Measurements from ENCODE around the gene CALCOCO1. TPM values are rescaled to one million over a fixed set of nuclear protein-coding genes. Genes with fewer than 3 reads are reported as not detected.

The CALCOCO1 gene
- polyA plus RNA-seq, 1 donor from 2014 or later, result 169 TPM

- Histone ChIP-seq H3K36me3 (ENCODE audit: insufficient read depth, low read length) (no peaks in the 10 kb centered on the region), H4K20me1 (ENCODE audit: insufficient read depth) (no peaks in the 10 kb centered on the region), H3F3A (ENCODE audit: insufficient read depth, low read length, poor library complexity, severe bottlenecking) (no peaks in the 10 kb centered on the region), H3K9ac (ENCODE audit: low read length) (peak overlapping the region; percentile 61), H2AFZ (ENCODE audit: low read depth, low read length) (no peak overlapping the region), H3K9me2 (ENCODE audit: insufficient read depth, low read length) (no peaks in the 10 kb centered on the region), H3K79me2 (replicated peaks; ENCODE audit: insufficient read depth, low read length) (no peaks in the 10 kb centered on the region), H3K27me3 (ENCODE audit: insufficient read depth, low read depth, low read length) (no peaks in the 10 kb centered on the region), H3K4me3 (ENCODE audit: low read length) (peak overlapping the region; percentile 54), H3K9me3 (ENCODE audit: low read length) (no peaks in the 10 kb centered on the region), H3K4me2 (ENCODE audit: low read length) (no peak overlapping the region), H3K27ac (ENCODE audit: low read length) (peak overlapping the region; percentile 87)
- TF ChIP-seq POLR2AphosphoS5 (IDR thresholded peaks at IDR 0.05), result no peak
- no peak for TF ChIP-seq EZH2 (IDR thresholded peaks at IDR 0.05; ENCODE audit: borderline replicate concordance, insufficient read depth, low read length, poor library complexity, severe bottlenecking)
- TF ChIP-seq TAF1 (IDR thresholded peaks at IDR 0.05; ENCODE audit: low read depth), result no peak
- TF ChIP-seq CTCF (IDR thresholded peaks at IDR 0.05; ENCODE audit: poor library complexity, severe bottlenecking), result no peak
- no peak for TF ChIP-seq EP300 (conservative IDR thresholded peaks at IDR 0.05; ENCODE audit: poor library complexity, severe bottlenecking)
- no peak for TF ChIP-seq RAD21 (conservative IDR thresholded peaks at IDR 0.05)
- TF ChIP-seq SMC3 (conservative IDR thresholded peaks at IDR 0.05; ENCODE audit: poor library complexity), result no peak
- TF ChIP-seq MXI1 (conservative IDR thresholded peaks at IDR 0.05; ENCODE audit: poor library complexity, severe bottlenecking), result no peak
- TF ChIP-seq, protein P1, sequence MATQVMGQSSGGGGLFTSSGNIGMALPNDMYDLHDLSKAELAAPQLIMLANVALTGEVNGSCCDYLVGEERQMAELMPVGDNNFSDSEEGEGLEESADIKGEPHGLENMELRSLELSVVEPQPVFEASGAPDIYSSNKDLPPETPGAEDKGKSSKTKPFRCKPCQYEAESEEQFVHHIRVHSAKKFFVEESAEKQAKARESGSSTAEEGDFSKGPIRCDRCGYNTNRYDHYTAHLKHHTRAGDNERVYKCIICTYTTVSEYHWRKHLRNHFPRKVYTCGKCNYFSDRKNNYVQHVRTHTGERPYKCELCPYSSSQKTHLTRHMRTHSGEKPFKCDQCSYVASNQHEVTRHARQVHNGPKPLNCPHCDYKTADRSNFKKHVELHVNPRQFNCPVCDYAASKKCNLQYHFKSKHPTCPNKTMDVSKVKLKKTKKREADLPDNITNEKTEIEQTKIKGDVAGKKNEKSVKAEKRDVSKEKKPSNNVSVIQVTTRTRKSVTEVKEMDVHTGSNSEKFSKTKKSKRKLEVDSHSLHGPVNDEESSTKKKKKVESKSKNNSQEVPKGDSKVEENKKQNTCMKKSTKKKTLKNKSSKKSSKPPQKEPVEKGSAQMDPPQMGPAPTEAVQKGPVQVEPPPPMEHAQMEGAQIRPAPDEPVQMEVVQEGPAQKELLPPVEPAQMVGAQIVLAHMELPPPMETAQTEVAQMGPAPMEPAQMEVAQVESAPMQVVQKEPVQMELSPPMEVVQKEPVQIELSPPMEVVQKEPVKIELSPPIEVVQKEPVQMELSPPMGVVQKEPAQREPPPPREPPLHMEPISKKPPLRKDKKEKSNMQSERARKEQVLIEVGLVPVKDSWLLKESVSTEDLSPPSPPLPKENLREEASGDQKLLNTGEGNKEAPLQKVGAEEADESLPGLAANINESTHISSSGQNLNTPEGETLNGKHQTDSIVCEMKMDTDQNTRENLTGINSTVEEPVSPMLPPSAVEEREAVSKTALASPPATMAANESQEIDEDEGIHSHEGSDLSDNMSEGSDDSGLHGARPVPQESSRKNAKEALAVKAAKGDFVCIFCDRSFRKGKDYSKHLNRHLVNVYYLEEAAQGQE (IDR thresholded peaks at IDR 0.05; ENCODE audit: borderline replicate concordance), result no peak
These were observed 32.5 kb downstream of the CALCOCO1 start for GRCh38 chr12:53694756-53695151.

DNA sequence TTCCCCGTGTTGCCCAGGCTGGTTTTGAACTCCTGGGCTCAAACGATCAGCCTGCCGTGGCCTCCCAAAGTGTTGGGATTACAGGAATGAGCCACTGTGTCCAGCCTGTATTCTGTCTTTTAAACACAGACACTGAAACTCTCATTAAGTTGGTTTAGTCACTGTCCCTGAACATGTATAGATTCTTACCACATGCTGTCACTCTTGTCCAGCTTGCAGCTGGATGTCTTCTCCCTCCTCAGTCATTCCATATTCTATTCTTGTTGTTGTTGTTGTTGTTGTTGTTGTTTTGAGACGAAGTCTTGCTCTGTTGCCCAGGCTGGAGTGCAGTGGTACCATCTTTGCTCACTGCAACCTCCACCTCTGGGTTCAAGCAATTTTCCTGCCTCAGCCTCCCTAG, 39.1 kb downstream of the CALCOCO1 start:
- no peak overlapping the region for H3K9ac ChIP-seq (ENCODE audit: low read length)

More for the DNA sequence above, 39.1 kb downstream of the CALCOCO1 start:
- Histone ChIP-seq H3K4me3 (ENCODE audit: low read length) (no peak overlapping the region), H3K9me3 (ENCODE audit: low read length) (no peaks in the 10 kb centered on the region), H3K4me2 (ENCODE audit: low read length) (no peak overlapping the region), H3K27me3 (ENCODE audit: insufficient read depth, low read depth, low read length) (no peaks in the 10 kb centered on the region), H3K27ac (ENCODE audit: low read length) (no peak overlapping the region), H3F3A (ENCODE audit: insufficient read depth, low read length, poor library complexity, severe bottlenecking) (no peaks in the 10 kb centered on the region), H4K20me1 (ENCODE audit: insufficient read depth) (no peaks in the 10 kb centered on the region), H3K36me3 (ENCODE audit: insufficient read depth, low read length) (no peaks in the 10 kb centered on the region), H2AFZ (ENCODE audit: low read depth, low read length) (no peak overlapping the region), H3K9me2 (ENCODE audit: insufficient read depth, low read length) (no peaks in the 10 kb centered on the region), H3K79me2 (replicated peaks; ENCODE audit: insufficient read depth, low read length) (no peaks in the 10 kb centered on the region)
- TF ChIP-seq SMC3 (conservative IDR thresholded peaks at IDR 0.05; ENCODE audit: poor library complexity) (no peak), CTCF (IDR thresholded peaks at IDR 0.05; ENCODE audit: poor library complexity, severe bottlenecking) (no peak), MXI1 (conservative IDR thresholded peaks at IDR 0.05; ENCODE audit: poor library complexity, severe bottlenecking) (no peak), TAF1 (IDR thresholded peaks at IDR 0.05; ENCODE audit: low read depth) (no peak), POLR2AphosphoS5 (IDR thresholded peaks at IDR 0.05) (no peak), RAD21 (conservative IDR thresholded peaks at IDR 0.05) (no peak)

Measured in neural cell (in vitro differentiated cells).